ENCODE results near the gene IVL.

Gene IVL

GRCh38 chr1:152886758-152887409, 21.5 kb upstream of the IVL start:
- WGBS, 2 experiments: 64 to 69% methylated on average over 8 of the region's 8 CpGs
- Histone ChIP-seq H3K27ac (ENCODE audit: insufficient read depth, low read depth, low read length, poor library complexity, severe bottlenecking) (no peak overlapping the region), H3K4me3 (ENCODE audit: insufficient read depth, low read depth, low read length) (no peak overlapping the region), H3K9me3 (ENCODE audit: control insufficient read depth, low read length) (peaks cover 2% of the 10 kb centered on the region), H3K27me3 (ENCODE audit: control insufficient read depth, insufficient read depth, low read length, poor library complexity, severe bottlenecking) (no peaks in the 10 kb centered on the region), H3K36me3 (ENCODE audit: control insufficient read depth, insufficient read depth, low read length) (no peaks in the 10 kb centered on the region), H3K4me1 (ENCODE audit: control insufficient read depth, insufficient read depth, low read length) (no peaks in the 10 kb centered on the region)

GRCh38 chr1:152888126-152888525, 20.2 kb upstream of the IVL start:
- no peak overlapping the region for H3K27ac ChIP-seq (ENCODE audit: insufficient read depth, low read depth, low read length, poor library complexity, severe bottlenecking)
- WGBS, 2 experiments: no CpG with 5 or more reads among the region's 1 CpG

GRCh38 chr1:152899027-152899426, 9.3 kb upstream of the IVL start:
- WGBS, 2 experiments: 61 to 67% methylated on average over 4 of the region's 4 CpGs
- no peak overlapping the region for H3K27ac ChIP-seq (ENCODE audit: insufficient read depth, low read depth, low read length, poor library complexity, severe bottlenecking)
- H3K4me1 ChIP-seq (ENCODE audit: control insufficient read depth, insufficient read depth, low read length): no peaks in the 10 kb centered on the region
- H3K4me3 ChIP-seq (ENCODE audit: insufficient read depth, low read depth, low read length): no peak overlapping the region
- H3K9me3 ChIP-seq (ENCODE audit: control insufficient read depth, low read length): no peaks in the 10 kb centered on the region
- no peaks in the 10 kb centered on the region for H3K36me3 ChIP-seq (ENCODE audit: control insufficient read depth, insufficient read depth, low read length)
- no peaks in the 10 kb centered on the region for H3K27me3 ChIP-seq (ENCODE audit: control insufficient read depth, insufficient read depth, low read length, poor library complexity, severe bottlenecking)

More at GRCh38 chr1:152888126-152888525, 20.2 kb upstream of the IVL start:
- H3K4me3 ChIP-seq (ENCODE audit: insufficient read depth, low read depth, low read length): no peak overlapping the region
- no peaks in the 10 kb centered on the region for H3K4me1 ChIP-seq (ENCODE audit: control insufficient read depth, insufficient read depth, low read length)
- no peaks in the 10 kb centered on the region for H3K36me3 ChIP-seq (ENCODE audit: control insufficient read depth, insufficient read depth, low read length)
- H3K27me3 ChIP-seq (ENCODE audit: control insufficient read depth, insufficient read depth, low read length, poor library complexity, severe bottlenecking): no peaks in the 10 kb centered on the region
- peaks cover 2% of the 10 kb centered on the region for H3K9me3 ChIP-seq (ENCODE audit: control insufficient read depth, low read length)

DNA sequence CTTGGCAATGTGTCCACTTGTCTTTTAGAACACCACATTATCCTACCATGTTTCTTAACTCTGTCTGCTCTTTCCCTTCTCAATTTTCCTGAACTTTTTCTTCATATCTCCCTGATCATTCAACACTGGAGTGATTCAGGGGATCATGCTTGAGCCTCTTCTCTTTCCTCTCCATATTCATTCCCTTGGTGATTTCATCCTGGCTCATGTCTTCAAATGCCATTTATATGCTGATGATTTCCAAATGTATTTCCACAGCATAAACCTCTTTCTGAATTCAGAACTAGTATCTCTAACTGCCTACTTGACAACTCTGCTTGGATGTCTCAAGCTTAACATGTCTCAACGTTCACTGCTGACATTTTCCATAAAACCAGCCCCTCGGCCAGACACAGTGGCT, 8.5 kb upstream of the IVL start:
- 54 to 55% methylated on average over 2 of the region's 2 CpGs for WGBS, 2 experiments
- no peak overlapping the region for H3K4me3 ChIP-seq (ENCODE audit: insufficient read depth, low read depth, low read length)
- H3K4me1 ChIP-seq (ENCODE audit: control insufficient read depth, insufficient read depth, low read length): no peaks in the 10 kb centered on the region
- H3K36me3 ChIP-seq (ENCODE audit: control insufficient read depth, insufficient read depth, low read length): no peaks in the 10 kb centered on the region
- H3K27ac ChIP-seq (ENCODE audit: insufficient read depth, low read depth, low read length, poor library complexity, severe bottlenecking): no peak overlapping the region
- no peaks in the 10 kb centered on the region for H3K27me3 ChIP-seq (ENCODE audit: control insufficient read depth, insufficient read depth, low read length, poor library complexity, severe bottlenecking)
- peaks cover 1% of the 10 kb centered on the region for H3K9me3 ChIP-seq (ENCODE audit: control insufficient read depth, low read length)

- 74 to 76% methylated on average over 5 of the region's 5 CpGs for WGBS, 2 experiments
- Histone ChIP-seq H3K27ac (ENCODE audit: insufficient read depth, low read depth, low read length, poor library complexity, severe bottlenecking) (no peak overlapping the region), H3K4me3 (ENCODE audit: insufficient read depth, low read depth, low read length) (no peak overlapping the region), H3K4me1 (ENCODE audit: control insufficient read depth, insufficient read depth, low read length) (no peaks in the 10 kb centered on the region), H3K36me3 (ENCODE audit: control insufficient read depth, insufficient read depth, low read length) (no peaks in the 10 kb centered on the region), H3K9me3 (ENCODE audit: control insufficient read depth, low read length) (peaks cover 2% of the 10 kb centered on the region), H3K27me3 (ENCODE audit: control insufficient read depth, insufficient read depth, low read length, poor library complexity, severe bottlenecking) (no peaks in the 10 kb centered on the region)
Measured at GRCh38 chr1:152901631-152902030, 6.7 kb upstream of the IVL start.

GRCh38 chr1:152902636-152903035, 5.7 kb upstream of the IVL start:
- no peaks in the 10 kb centered on the region for H3K4me1 ChIP-seq (ENCODE audit: control insufficient read depth, insufficient read depth, low read length)
- 50 to 52% methylated on average over 4 of the region's 4 CpGs for WGBS, 2 experiments
- no peaks in the 10 kb centered on the region for H3K27me3 ChIP-seq (ENCODE audit: control insufficient read depth, insufficient read depth, low read length, poor library complexity, severe bottlenecking)
- H3K27ac ChIP-seq (ENCODE audit: insufficient read depth, low read depth, low read length, poor library complexity, severe bottlenecking): no peak overlapping the region
- H3K9me3 ChIP-seq (ENCODE audit: control insufficient read depth, low read length): peaks cover 2% of the 10 kb centered on the region
- no peak overlapping the region for H3K4me3 ChIP-seq (ENCODE audit: insufficient read depth, low read depth, low read length)
- H3K36me3 ChIP-seq (ENCODE audit: control insufficient read depth, insufficient read depth, low read length): no peaks in the 10 kb centered on the region

DNA sequence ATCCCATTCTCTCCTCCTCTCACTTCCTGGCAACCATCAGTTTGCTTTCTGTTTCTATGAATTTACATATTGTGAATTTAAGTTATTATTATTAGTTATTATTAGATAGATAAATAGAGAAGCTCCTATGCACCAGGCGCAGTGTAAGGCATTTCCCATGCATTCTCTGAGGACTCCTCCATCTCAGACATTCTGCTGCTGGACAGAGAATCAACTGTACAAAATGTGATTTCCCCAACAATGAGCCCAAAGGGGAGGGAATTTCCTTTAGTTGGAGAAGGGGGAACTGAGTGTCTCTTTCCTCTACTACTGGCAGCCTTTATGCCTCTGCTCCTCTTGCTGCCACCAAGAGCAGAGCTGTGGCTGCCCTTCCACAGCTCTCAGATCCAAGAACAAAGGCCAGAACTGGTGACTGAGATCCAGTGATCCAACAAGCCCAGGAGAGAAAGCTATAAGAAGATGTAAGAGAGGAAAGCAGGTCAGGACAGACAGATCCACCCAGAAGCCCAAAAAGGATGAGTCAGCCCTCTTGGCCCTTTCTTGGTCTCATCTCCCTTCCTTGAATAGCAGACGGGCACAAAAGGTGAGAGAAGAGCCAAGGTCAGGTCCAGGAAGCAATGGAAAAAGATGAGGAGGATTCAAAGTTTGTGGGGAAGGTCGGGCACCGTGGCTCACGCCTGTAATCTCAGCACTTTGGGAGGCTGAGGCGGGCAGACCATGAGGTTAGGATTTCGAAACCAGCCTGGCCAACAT, 3.5 kb upstream of the IVL start:
- no peaks in the 10 kb centered on the region for H3K27me3 ChIP-seq (ENCODE audit: control insufficient read depth, insufficient read depth, low read length, poor library complexity, severe bottlenecking)
- H3K36me3 ChIP-seq (ENCODE audit: control insufficient read depth, insufficient read depth, low read length): no peaks in the 10 kb centered on the region
- H3K4me1 ChIP-seq (ENCODE audit: control insufficient read depth, insufficient read depth, low read length): no peaks in the 10 kb centered on the region
- H3K4me3 ChIP-seq (ENCODE audit: insufficient read depth, low read depth, low read length): no peak overlapping the region
- H3K27ac ChIP-seq (ENCODE audit: insufficient read depth, low read depth, low read length, poor library complexity, severe bottlenecking): no peak overlapping the region
- peaks cover 10% of the 10 kb centered on the region for H3K9me3 ChIP-seq (ENCODE audit: control insufficient read depth, low read length)
- WGBS, 2 experiments: 71 to 81% methylated on average over 6 to 7 of the region's 7 CpGs

DNA sequence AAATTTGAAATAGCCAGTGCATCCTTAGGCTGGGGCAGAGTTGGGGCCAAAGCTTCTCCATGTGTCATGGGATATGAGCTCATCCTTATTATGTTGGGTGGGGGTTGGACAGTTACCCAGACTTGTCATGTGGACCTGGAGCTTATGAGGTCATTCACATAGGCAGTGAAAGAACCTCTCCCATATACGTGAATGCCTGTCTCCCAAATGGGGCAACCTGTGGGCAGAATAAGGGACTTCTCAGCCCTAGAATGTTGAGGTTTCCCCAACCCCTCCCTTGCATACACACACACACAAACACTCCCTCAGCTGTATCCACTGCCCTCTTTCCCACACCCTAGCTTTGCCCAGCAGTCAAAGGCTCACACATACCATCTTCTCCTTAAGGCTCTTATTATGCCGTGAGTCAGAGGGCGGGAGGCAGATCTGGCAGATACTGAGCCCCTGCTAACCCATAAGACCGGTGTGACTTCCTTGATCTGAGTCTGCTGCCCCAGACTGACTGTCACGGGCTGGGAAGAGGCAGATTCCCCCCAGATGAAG, 2.3 kb upstream of the IVL start:
- H3K27ac ChIP-seq (ENCODE audit: insufficient read depth, low read depth, low read length, poor library complexity, severe bottlenecking): no peak overlapping the region

GRCh38 chr1:152909206-152909605, 860 bp downstream of the IVL start:
- Histone ChIP-seq H3K27me3 (ENCODE audit: control insufficient read depth, insufficient read depth, low read length, poor library complexity, severe bottlenecking) (no peaks in the 10 kb centered on the region), H3K27ac (ENCODE audit: insufficient read depth, low read depth, low read length, poor library complexity, severe bottlenecking) (no peak overlapping the region), H3K4me1 (ENCODE audit: control insufficient read depth, insufficient read depth, low read length) (no peaks in the 10 kb centered on the region), H3K9me3 (ENCODE audit: control insufficient read depth, low read length) (peaks cover 13% of the 10 kb centered on the region), H3K36me3 (ENCODE audit: control insufficient read depth, insufficient read depth, low read length) (no peaks in the 10 kb centered on the region), H3K4me3 (ENCODE audit: insufficient read depth, low read depth, low read length) (no peak overlapping the region)
- 73 to 76% methylated on average over 3 of the region's 3 CpGs for WGBS, 2 experiments

More for the DNA sequence above, 2.3 kb upstream of the IVL start:
- Histone ChIP-seq H3K36me3 (ENCODE audit: control insufficient read depth, insufficient read depth, low read length) (no peaks in the 10 kb centered on the region), H3K4me1 (ENCODE audit: control insufficient read depth, insufficient read depth, low read length) (no peaks in the 10 kb centered on the region), H3K4me3 (ENCODE audit: insufficient read depth, low read depth, low read length) (no peak overlapping the region), H3K27me3 (ENCODE audit: control insufficient read depth, insufficient read depth, low read length, poor library complexity, severe bottlenecking) (no peaks in the 10 kb centered on the region), H3K9me3 (ENCODE audit: control insufficient read depth, low read length) (peaks cover 10% of the 10 kb centered on the region)
- 65 to 67% methylated on average over 5 of the region's 5 CpGs for WGBS, 2 experiments

DNA sequence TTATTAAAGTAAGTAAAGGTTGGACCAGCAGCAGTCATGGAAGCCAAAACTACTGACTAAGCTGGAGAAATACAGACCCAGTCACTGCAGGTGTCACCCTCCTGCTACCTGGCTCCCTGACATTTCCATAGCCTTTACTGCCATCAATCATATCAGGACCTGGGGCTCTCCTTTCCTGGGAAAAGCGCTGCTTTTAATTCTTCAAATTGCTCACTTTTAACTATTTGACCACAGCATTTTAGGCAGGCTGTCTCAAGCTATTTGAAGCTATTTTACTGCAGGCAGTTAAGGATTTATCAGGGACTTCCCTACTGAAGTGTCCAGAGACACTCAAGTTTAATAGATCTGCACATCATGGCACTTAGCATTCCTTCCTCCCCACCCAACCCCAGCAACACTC, 4.1 kb downstream of the IVL start:
- H3K36me3 ChIP-seq (ENCODE audit: control insufficient read depth, insufficient read depth, low read length): no peaks in the 10 kb centered on the region
- H3K27ac ChIP-seq (ENCODE audit: insufficient read depth, low read depth, low read length, poor library complexity, severe bottlenecking): no peak overlapping the region
- H3K9me3 ChIP-seq (ENCODE audit: control insufficient read depth, low read length): peaks cover 10% of the 10 kb centered on the region
- H3K27me3 ChIP-seq (ENCODE audit: control insufficient read depth, insufficient read depth, low read length, poor library complexity, severe bottlenecking): no peaks in the 10 kb centered on the region
- no peaks in the 10 kb centered on the region for H3K4me1 ChIP-seq (ENCODE audit: control insufficient read depth, insufficient read depth, low read length)
- H3K4me3 ChIP-seq (ENCODE audit: insufficient read depth, low read depth, low read length): no peak overlapping the region
- 63 to 72% methylated on average over 1 of the region's 1 CpG for WGBS, 2 experiments

Data from ectodermal cell (in vitro differentiated cells).